GM23248 (cell line): ENCODE data around the gene CEBPA. TPM values are rescaled to one million over a fixed set of nuclear protein-coding genes. Genes with fewer than 3 reads are reported as not detected.
A peak's percentile ranks its signal among the peaks of the same experiment; 100 is the strongest.

Source experiments
- DNase-seq: peaks from one replicate; pipeline ENCODE4 v3.0.0-alpha.2; 2015
- H2AFZ ChIP-seq: fragments of 200-600 bp; sonication (generic); 2 replicates; pipeline ENCODE4 v1.6.1; 2016; ENCODE audit warnings: antibody characterized with exemption
- H3F3A ChIP-seq: fragments of 200-600 bp; sonication (generic); 2 replicates; pipeline ENCODE4 v1.6.1; 2016; ENCODE audit warnings: mild to moderate bottlenecking, antibody characterized with exemption, mixed run types; ENCODE audit not compliant: insufficient read depth
- H3K27ac ChIP-seq: fragments of 200-600 bp; sonication (generic); 2 replicates; pipeline ENCODE4 v1.5.1; 2016; ENCODE audit warnings: mild to moderate bottlenecking
- H3K27me3 ChIP-seq: fragments of 200-600 bp; sonication (generic); replicated peaks from 2 replicates; pipeline ENCODE4 v1.6.1; 2016; ENCODE audit warnings: mild to moderate bottlenecking; ENCODE audit not compliant: insufficient read depth
- H3K36me3 ChIP-seq: fragments of 200-600 bp; sonication (generic); 2 replicates; pipeline ENCODE4 v1.6.1; 2016; ENCODE audit warnings: low read depth, mild to moderate bottlenecking
- H3K4me1 ChIP-seq: fragments of 200-600 bp; sonication (generic); 2 replicates; pipeline ENCODE4 v1.6.1; 2016; ENCODE audit warnings: mild to moderate bottlenecking; ENCODE audit not compliant: insufficient read depth
- H3K4me2 ChIP-seq: fragments of 200-600 bp; sonication (generic); one replicate; pipeline ENCODE4 v1.6.1; 2016; ENCODE audit warnings: mild to moderate bottlenecking; ENCODE audit not compliant: unreplicated experiment
- H3K4me3 ChIP-seq: fragments of 200-600 bp; sonication (generic); 2 replicates; pipeline ENCODE4 v1.5.1; 2016; ENCODE audit warnings: mild to moderate bottlenecking
- H3K79me2 ChIP-seq: fragments of 200-600 bp; sonication (generic); 2 replicates; pipeline ENCODE4 v1.6.1; 2016; ENCODE audit warnings: mild to moderate bottlenecking; ENCODE audit not compliant: insufficient read depth
- H3K9ac ChIP-seq: fragments of 200-600 bp; sonication (generic); 2 replicates; pipeline ENCODE4 v1.6.1; 2016; ENCODE audit warnings: mild to moderate bottlenecking
- H3K9me2 ChIP-seq: fragments of 200-600 bp; sonication (generic); 2 replicates; pipeline ENCODE4 v1.6.1; 2016; ENCODE audit warnings: mixed run types, mild to moderate bottlenecking, moderate library complexity; ENCODE audit not compliant: insufficient read depth
- H3K9me3 ChIP-seq: fragments of 200-600 bp; sonication (generic); one replicate; pipeline ENCODE4 v1.6.1; 2017; ENCODE audit warnings: low read depth
- H4K20me1 ChIP-seq: fragments of 200-600 bp; sonication (generic); 2 replicates; pipeline ENCODE4 v1.6.0; 2016; ENCODE audit not compliant: insufficient read depth
- EZH2 ChIP-seq: fragments of 200-600 bp; sonication (generic); IDR thresholded peaks from 2 replicates; pipeline ENCODE4 v1.6.1; 2018; ENCODE audit warnings: antibody characterized with exemption, mild to moderate bottlenecking; ENCODE audit not compliant: insufficient read depth, poor library complexity, severe bottlenecking
- EZH2phosphoT487 ChIP-seq: fragments of 200-600 bp; sonication (generic); IDR thresholded peaks from 2 replicates; pipeline ENCODE4 v1.6.1; 2018; ENCODE audit warnings: antibody characterized with exemption, moderate library complexity, mild to moderate bottlenecking, low read depth; ENCODE audit not compliant: insufficient read depth
- WGBS, 2 experiments: methylation state at CpG; one replicate each; pipeline ENCODE4 v1.1.6; 2015 to 2017; ENCODE audit warnings: low lambda C conversion rate in 2 of 2, low coverage in 1 of 2; ENCODE audit errors: missing lambda C conversion rate in 2 of 2; 5-methylcytosine and 5-hydroxymethylcytosine counted together
- in situ Hi-C: fragments of 300-500 bp; cut with MboI; formaldehyde crosslinking; loops from 2 replicates; pipeline ENCODE4 v1.15.0; 2020
- polyA plus RNA-seq: library from polyadenylated mRNA; unstranded; fragments of >200 nt; fragmentation: Nextera tagmentation; extraction: Ambion mirVana; gene quantifications from 2 replicates; pipeline ENCODE4 v1.2.1, GENCODE V29; 2016
- total RNA-seq: library from RNA; depleted of rRNA; stranded (reverse); fragments of >200 nt; shearing (Covaris generic); gene quantifications from 2 replicates; pipeline ENCODE4 v1.2.3, GENCODE V29; 2014

CEBPA gene
- total and polyA plus RNA-seq, 2 experiments from 2014 or later, result 0.22 TPM; not detected in 1

DNA sequence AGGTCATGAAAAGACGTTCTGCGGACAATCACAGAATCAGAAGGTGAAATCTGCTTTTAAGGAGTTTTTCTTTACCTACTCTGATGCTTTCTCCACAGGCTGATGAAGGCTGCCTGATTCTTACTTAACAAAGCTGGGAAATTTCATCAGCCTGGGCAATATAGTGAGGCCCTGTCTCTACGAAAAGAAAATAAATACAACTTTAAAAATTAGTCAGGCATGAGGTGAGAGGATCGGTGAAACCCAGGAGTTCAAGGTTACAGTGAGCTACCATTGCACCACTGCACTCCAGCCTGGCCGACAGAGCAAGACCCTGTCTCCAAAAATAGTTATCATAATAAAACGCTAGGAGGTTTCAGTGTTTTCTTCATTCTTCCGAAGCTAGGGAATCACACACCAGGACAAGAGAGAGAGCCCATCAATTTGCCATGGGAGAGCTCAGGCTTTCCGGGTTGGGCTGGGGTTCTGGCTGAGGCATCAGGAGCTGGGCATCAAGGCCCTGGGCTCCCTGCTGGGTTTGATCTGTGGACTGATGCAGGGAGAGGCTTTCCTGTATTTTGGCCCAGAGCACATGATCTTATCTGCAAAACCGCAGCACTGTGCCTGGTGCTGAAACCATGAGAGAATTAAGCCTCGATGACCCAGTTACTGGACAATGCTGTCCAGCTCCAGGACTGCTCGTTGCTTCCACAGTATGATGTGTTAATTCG lies 46.1 kb upstream of the CEBPA start:
- no peaks in the 10 kb centered on the region for H4K20me1 ChIP-seq
- H3K4me2 ChIP-seq, result no peak overlapping the region
- H3K36me3 ChIP-seq, result no peaks in the 10 kb centered on the region
- no peak overlapping the region for H2AFZ ChIP-seq
- in situ Hi-C loops, result no loop called here
- WGBS, 2 experiments, result 66% methylated on average over 12 of the region's 12 CpGs
- TF ChIP-seq EZH2 (no peak), EZH2phosphoT487 (no peak)
- H3K4me1 ChIP-seq, result peaks cover 8% of the 10 kb centered on the region; the same call in 1 of the 2 replicates
- peaks cover 38% of the 10 kb centered on the region for H3K27me3 ChIP-seq
- no peak overlapping the region for H3K27ac ChIP-seq
- H3K9ac ChIP-seq, result no peak overlapping the region
- no peaks in the 10 kb centered on the region for H3K9me3 ChIP-seq
- no peaks in the 10 kb centered on the region for H3K9me2 ChIP-seq
- no peak overlapping the region for H3K4me3 ChIP-seq
- peak; percentile 65 for DNase-seq
- H3K79me2 ChIP-seq, result no peaks in the 10 kb centered on the region
- 0 out of 2 replicates have a peak, but pooled peaks cover 11% of the 10 kb centered on the region for H3F3A ChIP-seq

DNA sequence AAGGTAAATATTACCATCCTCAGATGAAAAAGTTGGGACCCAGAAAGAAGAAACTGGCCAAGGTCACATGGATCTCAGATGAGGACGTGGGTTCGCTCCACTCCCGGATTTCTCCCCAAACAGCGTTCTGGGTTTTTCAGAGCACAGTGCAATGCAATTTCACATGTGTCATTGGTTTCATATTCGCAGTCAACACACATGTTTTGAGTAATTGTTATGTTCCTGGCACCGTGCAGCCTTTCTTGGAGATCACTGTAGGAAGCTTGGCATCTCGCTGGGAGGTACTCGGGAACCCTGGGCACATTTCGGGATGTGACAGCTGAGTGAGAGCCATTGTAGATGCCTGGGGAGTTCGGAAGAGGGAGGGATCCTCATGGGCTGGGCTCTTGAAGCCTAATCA lies 45.0 kb upstream of the CEBPA start:
- Histone ChIP-seq H3K79me2 (no peaks in the 10 kb centered on the region), H3K4me1 (peaks cover 8% of the 10 kb centered on the region; the same call in 1 of the 2 replicates), H2AFZ (no peak overlapping the region), H3K9ac (no peak overlapping the region), H3K27ac (no peak overlapping the region), H4K20me1 (no peaks in the 10 kb centered on the region), H3K36me3 (no peaks in the 10 kb centered on the region), H3K27me3 (peaks cover 49% of the 10 kb centered on the region), H3F3A (0 out of 2 replicates have a peak, but pooled peaks cover 11% of the 10 kb centered on the region), H3K4me2 (no peak overlapping the region), H3K4me3 (no peak overlapping the region), H3K9me2 (no peaks in the 10 kb centered on the region), H3K9me3 (no peaks in the 10 kb centered on the region)
- no peak for DNase-seq
- 12% methylated on average over 10 of the region's 10 CpGs for WGBS, 2 experiments
- in situ Hi-C loops, result no loop called here
- TF ChIP-seq EZH2phosphoT487 (no peak), EZH2 (no peak)

DNA sequence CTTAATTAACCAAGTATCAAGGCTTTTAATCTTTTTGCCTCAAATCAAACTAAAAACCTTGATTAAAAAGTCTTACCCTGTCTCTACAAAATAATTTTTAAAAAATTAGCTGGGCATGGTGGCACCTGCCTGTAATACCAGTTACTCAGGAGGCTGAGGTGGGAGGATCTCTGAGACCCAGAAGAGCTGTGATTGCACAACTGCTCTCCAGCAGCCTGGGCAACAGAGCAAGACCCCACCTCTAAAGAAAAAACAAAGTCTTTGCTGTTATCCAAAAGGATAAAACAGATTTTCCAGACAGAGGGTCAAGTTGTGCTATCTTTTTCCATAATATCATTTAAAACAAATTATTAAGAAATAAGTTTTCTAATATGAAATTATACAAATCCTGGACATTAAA lies 44.3 kb upstream of the CEBPA start:
- no peaks in the 10 kb centered on the region for H3K79me2 ChIP-seq

DNA sequence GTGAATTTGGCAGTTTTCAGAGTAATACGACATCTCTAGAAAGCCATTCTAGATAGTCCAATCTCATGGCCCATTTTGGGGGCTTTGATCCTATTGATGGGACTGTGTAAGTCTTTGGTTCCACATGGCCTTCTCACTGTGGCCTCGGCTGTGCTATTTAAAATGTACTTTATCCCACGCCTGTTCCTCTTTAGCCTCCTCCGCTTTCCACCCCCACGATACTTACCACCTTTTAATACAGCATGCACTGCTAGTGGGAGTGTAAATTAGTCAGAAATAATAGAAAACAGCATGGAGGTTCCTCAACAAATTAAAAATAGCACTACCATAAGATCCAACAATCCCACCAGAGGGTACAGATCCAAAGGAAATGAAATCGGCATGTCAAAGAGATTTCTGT lies 42.8 kb upstream of the CEBPA start:
- H3K27me3 ChIP-seq, result peaks cover 50% of the 10 kb centered on the region
- no peak overlapping the region for H2AFZ ChIP-seq
- H3K36me3 ChIP-seq, result no peaks in the 10 kb centered on the region
- TF ChIP-seq EZH2, result no peak
- TF ChIP-seq EZH2phosphoT487, result no peak
- no peak overlapping the region for H3K9ac ChIP-seq
- no peaks in the 10 kb centered on the region for H3K79me2 ChIP-seq
- no peaks in the 10 kb centered on the region for H3K9me3 ChIP-seq
- 0 out of 2 replicates have a peak, but pooled peaks cover 4% of the 10 kb centered on the region for H3F3A ChIP-seq
- H3K9me2 ChIP-seq, result no peaks in the 10 kb centered on the region
- no peak overlapping the region for H3K4me2 ChIP-seq
- no peak overlapping the region for H3K27ac ChIP-seq
- H3K4me1 ChIP-seq, result peaks cover under 1% of the 10 kb centered on the region; the same call in 1 of the 2 replicates
- WGBS, 2 experiments, result 73% methylated on average over 6 of the region's 6 CpGs
- in situ Hi-C loops, result no loop called here
- no peak overlapping the region for H3K4me3 ChIP-seq
- H4K20me1 ChIP-seq, result no peaks in the 10 kb centered on the region
- DNase-seq, result no peak

More for the DNA sequence above, 44.3 kb upstream of the CEBPA start:
- Histone ChIP-seq H3K36me3 (no peaks in the 10 kb centered on the region), H2AFZ (no peak overlapping the region), H3K4me2 (no peak overlapping the region), H3K4me1 (peaks cover 8% of the 10 kb centered on the region; the same call in 1 of the 2 replicates), H3K27me3 (peaks cover 50% of the 10 kb centered on the region), H3K9me2 (no peaks in the 10 kb centered on the region), H4K20me1 (no peaks in the 10 kb centered on the region), H3K27ac (no peak overlapping the region), H3F3A (0 out of 2 replicates have a peak, but pooled peaks cover 11% of the 10 kb centered on the region), H3K9ac (no peak overlapping the region), H3K9me3 (no peaks in the 10 kb centered on the region), H3K4me3 (no peak overlapping the region)
- DNase-seq, result no peak
- in situ Hi-C loops, result no loop called here
- TF ChIP-seq EZH2phosphoT487 (no peak), EZH2 (no peak)
